ENCODE measurements around the gene APLF. TPM values are rescaled to one million over a fixed set of nuclear protein-coding genes. Genes with fewer than 3 reads are reported as not detected.

The APLF gene
- total and polyA plus RNA-seq, 2 of the 8 experiments (the other 6 are each of a cell fraction or from before 2014, with no cell fraction given): 4.4 to 7.3 TPM

DNA sequence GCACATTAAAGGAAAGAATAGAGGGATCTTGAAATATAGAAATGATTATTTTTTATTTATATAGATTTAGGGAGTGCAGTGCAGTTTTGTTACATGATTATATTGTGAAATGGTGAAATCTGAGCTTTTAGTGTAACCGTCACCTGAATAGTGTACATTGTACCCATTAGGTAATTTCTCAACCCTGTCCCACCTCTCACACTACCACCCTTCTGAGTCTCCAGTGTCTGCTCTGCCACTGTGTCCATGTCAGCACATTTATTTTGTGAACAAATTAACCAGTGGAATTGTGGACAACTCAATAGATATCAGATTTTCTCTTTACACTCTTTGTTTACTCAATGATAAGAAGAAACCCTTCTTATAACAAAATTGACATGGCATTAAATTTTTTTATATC is 24.2 kb downstream of the APLF start (continued):
- TF ChIP-seq CHD7 (IDR thresholded peaks at IDR 0.05; ENCODE audit: insufficient replicate concordance, low read length): no peak
- TF ChIP-seq RFX5 (IDR thresholded peaks at IDR 0.05; ENCODE audit: borderline replicate concordance, low read depth, low read length): no peak
- no peak for TF ChIP-seq SP4 (IDR thresholded peaks at IDR 0.05; ENCODE audit: low read length)
- no peak for TF ChIP-seq CTBP2 (IDR thresholded peaks at IDR 0.05; ENCODE audit: borderline replicate concordance, insufficient read depth, insufficient read length, low read length)
